Skeletal muscle cell (primary cell): ENCODE measurements around the gene ARHGAP22.

Experiments
- DNase-seq: peaks from one replicate; pipeline ENCODE4 v3.0.0-alpha.2; 2010; ENCODE audit warnings: low read depth
- H3K4me3 ChIP-seq: 2 replicates; pipeline ENCODE4 v1.5.1; 2011; ENCODE audit warnings: low read depth, mild to moderate bottlenecking, control low read depth, low read length, moderate library complexity

Gene ARHGAP22

GRCh38 chr10:48522011-48522765 is 82.7 kb downstream of the ARHGAP22 start:
- H3K4me3 ChIP-seq, result no peak overlapping the region
- no peak for DNase-seq

GRCh38 chr10:48520594-48520993 is 84.3 kb downstream of the ARHGAP22 start:
- no peak for DNase-seq
- no peak overlapping the region for H3K4me3 ChIP-seq

- no peak for DNase-seq
- H3K4me3 ChIP-seq, result no peak overlapping the region
These were observed 84.7 kb downstream of the ARHGAP22 start for GRCh38 chr10:48520184-48520506.

- H3K4me3 ChIP-seq, result no peak overlapping the region
- no peak for DNase-seq
These were observed 85.2 kb downstream of the ARHGAP22 start for GRCh38 chr10:48519481-48520183.

- no peak overlapping the region for H3K4me3 ChIP-seq
- DNase-seq, result no peak
These were observed 85.9 kb downstream of the ARHGAP22 start for GRCh38 chr10:48518986-48519385.

- DNase-seq, result no peak
- no peak overlapping the region for H3K4me3 ChIP-seq
These were observed 86.7 kb downstream of the ARHGAP22 start for GRCh38 chr10:48517911-48518811.

GRCh38 chr10:48517482-48517881 is 87.4 kb downstream of the ARHGAP22 start:
- H3K4me3 ChIP-seq, result no peak overlapping the region
- no peak for DNase-seq

GRCh38 chr10:48516911-48517310 is 88.0 kb downstream of the ARHGAP22 start:
- no peak for DNase-seq
- no peak overlapping the region for H3K4me3 ChIP-seq

- no peak overlapping the region for H3K4me3 ChIP-seq
- no peak for DNase-seq
These were observed 90.0 kb downstream of the ARHGAP22 start for GRCh38 chr10:48514916-48515315.

- no peak for DNase-seq
- no peak overlapping the region for H3K4me3 ChIP-seq
These were observed 90.6 kb downstream of the ARHGAP22 start for GRCh38 chr10:48514255-48514654.

- H3K4me3 ChIP-seq, result no peak overlapping the region
- no peak for DNase-seq
These were observed 92.0 kb downstream of the ARHGAP22 start for GRCh38 chr10:48512861-48513260.

GRCh38 chr10:48511875-48512231 is 93.0 kb downstream of the ARHGAP22 start:
- DNase-seq, result no peak
- H3K4me3 ChIP-seq, result no peak overlapping the region

- H3K4me3 ChIP-seq, result no peak overlapping the region
- DNase-seq, result no peak
These were observed 93.6 kb downstream of the ARHGAP22 start for GRCh38 chr10:48511066-48511874.

- DNase-seq, result no peak
These were observed 94.7 kb downstream of the ARHGAP22 start for GRCh38 chr10:48509974-48510692.

GRCh38 chr10:48508791-48509772 is 95.8 kb downstream of the ARHGAP22 start:
- no peak overlapping the region for H3K4me3 ChIP-seq
- DNase-seq, result no peak

More at GRCh38 chr10:48509974-48510692, 94.7 kb downstream of the ARHGAP22 start:
- H3K4me3 ChIP-seq, result no peak overlapping the region

- no peak overlapping the region for H3K4me3 ChIP-seq
- no peak for DNase-seq
These were observed 96.7 kb downstream of the ARHGAP22 start for GRCh38 chr10:48507933-48508790.

- H3K4me3 ChIP-seq, result no peak overlapping the region
- no peak for DNase-seq
These were observed 97.4 kb downstream of the ARHGAP22 start for GRCh38 chr10:48507494-48507893.
